Endothelial cell of umbilical vein (primary cell): ENCODE measurements around the gene ADCY9. TPM values are rescaled to one million over a fixed set of nuclear protein-coding genes. Genes with fewer than 3 reads are reported as not detected.

Experiments used
- BruUV-seq: library from RNA; stranded (reverse); fragments of 400-500 nt; replicated peaks from 2 replicates; lab custom pipeline; 2021; lab: Mats Ljungman, UMichigan
- CTCF ChIA-PET: fragments of 300-600, 350-600 bp; sonication (Branson Sonifier 250); formaldehyde crosslinking; loops from one replicate; lab custom pipeline; 2021; ENCODE audit warnings: antibody characterized with exemption, inconsistent platforms; lab: Charles Lee
- POLR2A ChIA-PET: fragments of 300-600, 350-600 bp; sonication (Branson Sonifier 250); formaldehyde crosslinking; loops from one replicate; lab custom pipeline; 2021; ENCODE audit warnings: antibody characterized with exemption, inconsistent platforms; lab: Charles Lee
- DNase-seq: peaks from one replicate; pipeline ENCODE4 v3.0.0-alpha.2; 2011; ENCODE audit warnings: low read depth, low spot score
- FAIRE-seq: peaks from 2 replicates; lab custom pipeline; 2011; peaks lifted over from hg19 to GRCh38; lab: Jason Lieb, UNC
- H2AFZ ChIP-seq: 2 replicates; pipeline ENCODE4 v1.6.0; 2012; ENCODE audit warnings: low read depth, low read length, control low read depth, inconsistent platforms
- H3K27ac ChIP-seq: 2 replicates; pipeline ENCODE4 v1.5.1; 2011; ENCODE audit warnings: low read depth, mild to moderate bottlenecking, control low read depth, low read length, moderate library complexity; ENCODE audit not compliant: insufficient read depth
- H3K27me3 ChIP-seq, 2 experiments: 2 replicates each; pipeline versions ENCODE4 v1.6.0 to v1.6.1; 2011; ENCODE audit warnings: low read length in 2 of 2, mixed read lengths in 1 of 2; ENCODE audit not compliant: control insufficient read depth in 2 of 2, insufficient read depth in 2 of 2
- H3K36me3 ChIP-seq, 2 experiments: 2 replicates in 1 of 2; 3 replicates in 1 of 2; pipeline ENCODE4 v1.5.1; 2011; ENCODE audit warnings: low read length in 2 of 2, mild to moderate bottlenecking in 1 of 2, moderate library complexity in 1 of 2; ENCODE audit not compliant: control insufficient read depth in 2 of 2, insufficient read depth in 2 of 2; ENCODE audit errors: extremely low read depth in 1 of 2
- H3K4me1 ChIP-seq: 3 replicates; pipeline ENCODE4 v1.5.1; 2011; ENCODE audit warnings: mild to moderate bottlenecking, low read length; ENCODE audit not compliant: control insufficient read depth, insufficient read depth; ENCODE audit errors: extremely low read depth
- H3K4me2 ChIP-seq: 2 replicates; pipeline ENCODE4 v1.6.1; 2011; ENCODE audit warnings: low read length, control low read depth, mixed read lengths; ENCODE audit not compliant: insufficient read depth
- H3K4me3 ChIP-seq, 3 experiments: fragments of 200-600 bp in 1 of 3; sonication (generic), shearing (Covaris generic) in 1 of 3; replicated peaks in 1 of 3; 2 replicates each; pipeline ENCODE4 v1.5.1; 2011 to 2016; ENCODE audit warnings: control low read depth in 3 of 3, low read length in 3 of 3, mild to moderate bottlenecking in 2 of 3, inconsistent platforms in 1 of 3, low read depth in 1 of 3, moderate library complexity in 1 of 3; ENCODE audit not compliant: insufficient read depth in 1 of 3
- H3K79me2 ChIP-seq: 2 replicates; pipeline ENCODE4 v1.6.0; 2012; ENCODE audit warnings: low read length, inconsistent platforms; ENCODE audit not compliant: control insufficient read depth, insufficient read depth
- H3K9ac ChIP-seq: replicated peaks from 2 replicates; pipeline ENCODE3; 2011; ENCODE audit warnings: low read length, control low read depth; ENCODE audit not compliant: insufficient read depth; ENCODE audit errors: extremely low read depth
- H3K9me1 ChIP-seq: replicated peaks from 3 replicates; pipeline ENCODE4 v1.6.0; 2011; ENCODE audit warnings: mild to moderate bottlenecking, low read length; ENCODE audit not compliant: control insufficient read depth, insufficient read depth; ENCODE audit errors: extremely low read depth
- H3K9me3 ChIP-seq: replicated peaks from 2 replicates; pipeline ENCODE4 v1.5.1; 2012; ENCODE audit warnings: low read length, inconsistent platforms; ENCODE audit not compliant: control insufficient read depth, insufficient read depth
- H4K20me1 ChIP-seq: replicated peaks from 2 replicates; pipeline ENCODE3; 2011; ENCODE audit warnings: mild to moderate bottlenecking, low read length; ENCODE audit not compliant: control insufficient read depth, insufficient read depth; ENCODE audit errors: extremely low read depth
- EZH2 ChIP-seq: IDR thresholded peaks from 2 replicates; pipeline ENCODE4 v1.6.1; 2012; ENCODE audit warnings: borderline replicate concordance, low read depth, mild to moderate bottlenecking, moderate library complexity, low read length, inconsistent platforms; ENCODE audit not compliant: severe bottlenecking
- FOS ChIP-seq: IDR thresholded peaks from 2 replicates; pipeline ENCODE4 v1.6.1; 2011; ENCODE audit warnings: mild to moderate bottlenecking, low read length, moderate library complexity, borderline replicate concordance; ENCODE audit not compliant: insufficient read depth
- GATA2 ChIP-seq: IDR thresholded peaks from 2 replicates; pipeline ENCODE4 v1.7.0; 2011; ENCODE audit warnings: low read depth, mild to moderate bottlenecking, moderate library complexity, mixed read lengths, low read length; ENCODE audit not compliant: insufficient read length, insufficient read depth
- MYC ChIP-seq: IDR thresholded peaks from one replicate; pipeline ENCODE4 v1.6.1; 2011; ENCODE audit warnings: mild to moderate bottlenecking, low read depth, low read length
- POLR2AphosphoS5 ChIP-seq: IDR thresholded peaks from 2 replicates; pipeline ENCODE4 v1.6.1; 2012; ENCODE audit warnings: low read depth, mild to moderate bottlenecking, control low read depth, low read length, moderate library complexity; ENCODE audit not compliant: insufficient read depth
- dilution Hi-C: fragments of 300-500 bp; cut with MboI; formaldehyde crosslinking; loops from one replicate; pipeline ENCODE4 v1.15.0; 2019; ENCODE audit warnings: low sequenced_read_pairs; ENCODE audit not compliant: extremely low pct_ligation_motif_present
- intact Hi-C: fragments of 100-400 bp; cut with micrococcal nuclease; formaldehyde crosslinking; loops from one replicate; pipeline ENCODE4 v1.10.0; 2022
- polyA plus RNA-seq, 4 experiments: library from polyadenylated mRNA; depleted of rRNA in 3 of 4; stranded (reverse) in 3 of 4; unstranded in 1 of 4; fragments of >200 nt; gene quantifications; 2 replicates each; pipeline versions ENCODE4 v1.2.1 to v1.2.3, GENCODE V29; 2011 to 2012; ENCODE audit warnings: missing spikeins in 1 of 4
- total RNA-seq: library from RNA; stranded (reverse); gene quantifications from 2 replicates; pipeline ENCODE4 v1.2.3, GENCODE V29; 2021
- TF ChIP-seq, protein P1 (sequence below): IDR thresholded peaks from 2 replicates; pipeline ENCODE4 v1.6.1; 2011; ENCODE audit not compliant: insufficient read depth, insufficient read length

Gene ADCY9
- total and polyA plus RNA-seq, 2 donors (not counting 3 experiments of a cell fraction or from before 2014, with no cell fraction given), result 6.8 to 14.0 TPM

DNA sequence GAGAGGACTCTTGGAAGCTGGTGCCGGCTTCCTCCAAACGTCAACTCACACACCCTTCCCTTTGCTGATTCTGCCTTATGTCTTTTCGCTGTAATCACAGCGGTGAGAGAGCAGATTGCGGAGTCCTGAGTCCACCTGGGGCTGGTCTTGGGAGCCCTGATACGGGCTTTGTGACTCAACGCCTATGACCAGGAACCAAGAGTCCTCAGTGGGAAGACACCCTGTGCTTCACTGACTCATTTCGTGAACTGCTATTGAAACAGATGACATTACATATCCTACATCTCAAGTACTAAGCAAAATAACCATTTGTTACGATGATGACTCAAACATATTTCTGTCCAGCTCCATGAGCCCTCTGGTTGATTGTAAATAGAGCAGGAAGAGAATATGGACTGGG is 145.0 kb downstream of the ADCY9 start:
- H3K4me2 ChIP-seq, result no peak overlapping the region
- H3K27ac ChIP-seq, result no peak overlapping the region
- no peak for DNase-seq

DNA sequence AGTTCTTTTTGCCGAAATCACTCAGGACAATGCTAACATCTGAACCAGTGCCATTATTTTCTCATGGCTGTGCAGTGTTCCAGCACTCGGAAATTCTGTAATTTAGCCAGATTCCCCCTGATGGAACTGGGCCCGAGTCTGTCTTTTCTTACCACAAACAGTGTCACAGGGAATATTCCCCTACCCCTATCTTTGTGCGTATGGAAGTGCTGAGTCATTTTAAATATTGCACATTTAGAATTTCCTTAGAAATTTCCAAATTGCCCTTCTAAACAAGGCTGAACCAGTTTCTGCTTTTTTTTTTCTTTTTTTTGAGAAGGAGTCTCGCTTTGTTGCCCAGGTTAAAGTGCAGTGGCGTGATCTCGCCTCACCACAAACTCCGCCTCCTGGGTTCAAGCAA is 147.7 kb downstream of the ADCY9 start:
- Histone ChIP-seq H3K36me3 (no peaks in the 10 kb centered on the region), H3K9me3 (no peaks in the 10 kb centered on the region), H3K4me1 (no peaks in the 10 kb centered on the region), H4K20me1 (no peaks in the 10 kb centered on the region), H3K9me1 (no peaks in the 10 kb centered on the region), H3K79me2 (no peaks in the 10 kb centered on the region), H3K27me3 (no peaks in the 10 kb centered on the region), H3K4me3 (no peak overlapping the region), H2AFZ (no peak overlapping the region), H3K4me2 (no peak overlapping the region), H3K27ac (no peak overlapping the region), H3K9ac (no peak overlapping the region)
- FAIRE-seq (no peak), DNase-seq (no peak)
- POLR2A ChIA-PET, result no interaction called here
- no peak for TF ChIP-seq POLR2AphosphoS5
- dilution Hi-C loops (no loop called here), intact Hi-C loops (no loop called here)
- CTCF ChIA-PET, result interaction anchor here (1.7 kb wide), 1 partner anchor 31 kb away, joined by 4 read pairs; no protein-coding TSS in a partner anchor
- BruUV-seq, result no TSS peak

More for the DNA sequence above, 145.0 kb downstream of the ADCY9 start:
- Histone ChIP-seq H4K20me1 (no peaks in the 10 kb centered on the region), H2AFZ (no peak overlapping the region), H3K9me3 (no peaks in the 10 kb centered on the region), H3K9ac (no peak overlapping the region), H3K79me2 (no peaks in the 10 kb centered on the region), H3K27me3 (no peaks in the 10 kb centered on the region), H3K4me1 (no peaks in the 10 kb centered on the region), H3K36me3 (no peaks in the 10 kb centered on the region), H3K9me1 (no peaks in the 10 kb centered on the region), H3K4me3 (no peak overlapping the region)
- dilution Hi-C loops (no loop called here), intact Hi-C loops (no loop called here)
- TF ChIP-seq, protein P1, sequence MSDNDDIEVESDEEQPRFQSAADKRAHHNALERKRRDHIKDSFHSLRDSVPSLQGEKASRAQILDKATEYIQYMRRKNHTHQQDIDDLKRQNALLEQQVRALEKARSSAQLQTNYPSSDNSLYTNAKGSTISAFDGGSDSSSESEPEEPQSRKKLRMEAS, result no peak
- TF ChIP-seq GATA2, result no peak
- TF ChIP-seq FOS, result no peak
- no peak for TF ChIP-seq MYC
- no peak for TF ChIP-seq EZH2
- ChIA-PET POLR2A (no interaction called here), CTCF (interaction anchor here (1.4 to 1.7 kb wide), 3 partner anchors 8 to 12 kb away, joined by 3 to 7 read pairs (median 4); no protein-coding TSS in a partner anchor)
- no peak for FAIRE-seq
- BruUV-seq, result no TSS peak
